HL-60 (cell line): ENCODE measurements around the gene NPM1.

Source experiments
- CTCF ChIP-seq: IDR thresholded peaks from one replicate; pipeline ENCODE4 v1.5.1; 2011; ENCODE audit warnings: low read length, control low read depth, inconsistent platforms; ENCODE audit not compliant: insufficient read depth
- GABPA ChIP-seq: IDR thresholded peaks from 2 replicates; pipeline ENCODE4 v1.6.1; 2012; ENCODE audit warnings: low read depth
- POLR2AphosphoS5 ChIP-seq: IDR thresholded peaks from 2 replicates; pipeline ENCODE4 v1.6.1; 2012; ENCODE audit warnings: low read depth
- REST ChIP-seq: IDR thresholded peaks from 2 replicates; pipeline ENCODE4 v1.6.1; 2012; ENCODE audit warnings: low read depth; ENCODE audit not compliant: insufficient replicate concordance
- SPI1 ChIP-seq: IDR thresholded peaks from 2 replicates; pipeline ENCODE4 v1.6.1; 2012; ENCODE audit warnings: low read depth, mild to moderate bottlenecking, borderline replicate concordance

GRCh38 chr5:171449426-171449825 is 61.8 kb downstream of the NPM1 start:
- no peak for TF ChIP-seq CTCF
- TF ChIP-seq POLR2AphosphoS5, result no peak
- TF ChIP-seq REST, result no peak
- no peak for TF ChIP-seq SPI1
- TF ChIP-seq GABPA, result no peak
